ENCODE measurements around the gene STX18.
"Not testable (repeated sequence)": the region's sequence is repeated elsewhere in the genome, so short reads cannot be mapped to it uniquely, and the experiment has no call there.

The STX18 gene

GRCh38 chr4:4572821-4573220 is 31.0 kb upstream of the STX18 start:
- in situ Hi-C loops (cut with HindIII; ENCODE audit: low sequenced_read_pairs) = no loop called here
- no peak for DNase-seq (ENCODE audit: low read depth, low spot score)
- no peak for TF ChIP-seq CTCF (IDR thresholded peaks at IDR 0.05; ENCODE audit: low read depth, low read length)
- no peak overlapping the region for H3K4me3 ChIP-seq (ENCODE audit: low read depth, low read length)

GRCh38 chr4:4569861-4570260 is 28.0 kb upstream of the STX18 start:
- in situ Hi-C loops (cut with HindIII; ENCODE audit: low sequenced_read_pairs); H3K4me3 ChIP-seq (ENCODE audit: low read depth, low read length); DNase-seq (ENCODE audit: low read depth, low spot score): not testable (repeated sequence)

GRCh38 chr4:4568806-4569427 is 27.1 kb upstream of the STX18 start:
- in situ Hi-C loops (cut with HindIII; ENCODE audit: low sequenced_read_pairs) = no loop called here
- no peak for TF ChIP-seq CTCF (IDR thresholded peaks at IDR 0.05; ENCODE audit: low read depth, low read length)
- no peak for DNase-seq (ENCODE audit: low read depth, low spot score)
- no peak overlapping the region for H3K4me3 ChIP-seq (ENCODE audit: low read depth, low read length)

GRCh38 chr4:4566359-4566758 is 24.5 kb upstream of the STX18 start:
- DNase-seq (ENCODE audit: low read depth, low spot score); H3K4me3 ChIP-seq (ENCODE audit: low read depth, low read length); in situ Hi-C loops (cut with HindIII; ENCODE audit: low sequenced_read_pairs): not testable (repeated sequence)

- H3K4me3 ChIP-seq (ENCODE audit: low read depth, low read length) = no peak overlapping the region
- TF ChIP-seq CTCF (IDR thresholded peaks at IDR 0.05; ENCODE audit: low read depth, low read length) = no peak
- in situ Hi-C loops (cut with HindIII; ENCODE audit: low sequenced_read_pairs) = no loop called here
- no peak for DNase-seq (ENCODE audit: low read depth, low spot score)
These were observed 22.7 kb upstream of the STX18 start for GRCh38 chr4:4564522-4564921.

- TF ChIP-seq CTCF (IDR thresholded peaks at IDR 0.05; ENCODE audit: low read depth, low read length) = no peak
- no peak for DNase-seq (ENCODE audit: low read depth, low spot score)
- no peak overlapping the region for H3K4me3 ChIP-seq (ENCODE audit: low read depth, low read length)
- in situ Hi-C loops (cut with HindIII; ENCODE audit: low sequenced_read_pairs) = no loop called here
These were observed 18.8 kb upstream of the STX18 start for GRCh38 chr4:4560642-4561041.

- TF ChIP-seq CTCF (IDR thresholded peaks at IDR 0.05; ENCODE audit: low read depth, low read length) = no peak
- in situ Hi-C loops (cut with HindIII; ENCODE audit: low sequenced_read_pairs) = no loop called here
- DNase-seq (ENCODE audit: low read depth, low spot score) = peak; percentile 43
- H3K4me3 ChIP-seq (ENCODE audit: low read depth, low read length) = no peak overlapping the region
These were observed 18.3 kb upstream of the STX18 start for GRCh38 chr4:4560136-4560535.

- DNase-seq (ENCODE audit: low read depth, low spot score) = no peak
- in situ Hi-C loops (cut with HindIII; ENCODE audit: low sequenced_read_pairs) = no loop called here
- no peak overlapping the region for H3K4me3 ChIP-seq (ENCODE audit: low read depth, low read length)
- no peak for TF ChIP-seq CTCF (IDR thresholded peaks at IDR 0.05; ENCODE audit: low read depth, low read length)
These were observed 17.7 kb upstream of the STX18 start for GRCh38 chr4:4559596-4559995.

All from astrocyte of the spinal cord (primary cell).